Adrenal gland (tissue), 5 donors: ENCODE data around the gene KRTAP1-4.

Experiments used
- CTCF ChIP-seq, 6 experiments: fragments of 450-650 bp in 4 of 6; fragments of 200-600 bp in 2 of 6; sonication (generic) in 1 of 6; IDR thresholded peaks; 1 replicate in 5 of 6; 2 replicates in 1 of 6; pipeline versions ENCODE4 v1.5.1 to v1.8.0; 2016 to 2021; ENCODE audit warnings: antibody characterized with exemption in 6 of 6, mild to moderate bottlenecking in 2 of 6, moderate library complexity in 1 of 6
- POLR2A ChIP-seq, 2 donors: fragments of 450-650 bp; IDR thresholded peaks; one replicate each; pipeline ENCODE4 v1.6.1; 2017; ENCODE audit warnings: antibody characterized with exemption in 2 of 2, mild to moderate bottlenecking in 2 of 2, moderate library complexity in 1 of 2
- donor health status: DM: no; HTN: no; CAD: no.

GRCh38 chr17:41054025-41054424 lies 24.0 kb upstream of the KRTAP1-4 start:
- TF ChIP-seq CTCF (IDR thresholded peaks at IDR 0.05) (no peak), POLR2A (IDR thresholded peaks at IDR 0.05) (no peak)
